IMR-90 (cell line): ENCODE data around the gene ZNF679.

ENCODE experiments used
- BHLHE40 ChIP-seq: fragments of 150-350 bp; IDR thresholded peaks from 2 replicates; pipeline ENCODE4 v1.6.1; 2016; ENCODE audit warnings: mild to moderate bottlenecking, low read depth, low read length
- CEBPB ChIP-seq: IDR thresholded peaks from 2 replicates; pipeline ENCODE4 v1.6.1; 2012; ENCODE audit warnings: low read depth, low read length, improper control_type of control experiment
- CTCF ChIP-seq: conservative IDR thresholded peaks from 2 replicates; pipeline ENCODE4 v1.5.1; 2012; ENCODE audit warnings: mild to moderate bottlenecking, low read depth, low read length, improper control_type of control experiment
- FOS ChIP-seq: fragments of 150-350 bp; IDR thresholded peaks from 2 replicates; pipeline ENCODE4 v1.6.1; 2016; ENCODE audit warnings: low read depth, low read length
- NFE2L2 ChIP-seq: fragments of 150-350 bp; IDR thresholded peaks from 2 replicates; pipeline ENCODE4 v1.6.1; 2016; ENCODE audit warnings: low read depth, mild to moderate bottlenecking, low read length
- POLR2A ChIP-seq: IDR thresholded peaks from 2 replicates; pipeline ENCODE4 v1.6.1; 2012; ENCODE audit warnings: mild to moderate bottlenecking, low read depth, low read length
- RCOR1 ChIP-seq: IDR thresholded peaks from 2 replicates; pipeline ENCODE4 v1.6.1; 2012; ENCODE audit warnings: mild to moderate bottlenecking, low read length, improper control_type of control experiment; ENCODE audit not compliant: insufficient replicate concordance
- RFX5 ChIP-seq: IDR thresholded peaks from 2 replicates; pipeline ENCODE4 v1.8.0; 2012; ENCODE audit warnings: low read depth, mild to moderate bottlenecking, low read length, moderate library complexity

DNA sequence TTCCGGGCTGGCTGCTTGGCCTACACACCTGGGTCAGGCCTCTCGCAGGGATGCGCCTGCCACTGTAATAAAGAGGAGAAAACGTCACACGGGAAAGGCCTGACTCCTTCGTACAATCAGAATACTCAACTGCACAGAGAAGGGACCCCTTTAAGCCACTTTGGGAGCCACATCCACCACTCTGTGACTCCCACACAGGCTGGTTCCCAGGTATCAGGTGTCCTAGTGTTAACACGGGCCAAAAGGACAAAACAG is 79.7 kb downstream of the ZNF679 start:
- TF ChIP-seq CEBPB (no peak), POLR2A (no peak), RCOR1 (no peak), RFX5 (no peak), NFE2L2 (no peak), CTCF (no peak), FOS (no peak), BHLHE40 (no peak)
